Umbilical cord (tissue), 2 donors: ENCODE results near the gene TMEM138. TPM values are rescaled to one million over a fixed set of nuclear protein-coding genes. Genes with fewer than 3 reads are reported as not detected.

ENCODE experiments used
- DNase-seq: peaks from one replicate; pipeline ENCODE4 v3.0.0-alpha.2; 2015; ENCODE audit warnings: low spot score
- total RNA-seq: library from RNA; depleted of rRNA; stranded (reverse); fragments of >200 nt; gene quantifications from one replicate; pipeline ENCODE4 v1.2.3, GENCODE V29; 2014; ENCODE audit warnings: low replicate concordance; ENCODE audit not compliant: insufficient read depth

The TMEM138 gene
- 16.6 TPM for total RNA-seq

GRCh38 chr11:61361741-61362541, at the start of gene TMEM138, which contains the start of gene CYB561A3:
TMEM138 (plus strand) TSS chr11:61362374; CDS start chr11:61364391, 2,017 bp downstream.
CYB561A3 (minus strand) TSS chr11:61361882; CDS start chr11:61356713, 5,169 bp downstream.
- peak; percentile 97 for DNase-seq

- DNase-seq: no peak
These were observed 46.9 kb upstream of the TMEM138 start for GRCh38 chr11:61315260-61315659.

- DNase-seq: peak; percentile 60
These were observed 36.3 kb upstream of the TMEM138 start for GRCh38 chr11:61325649-61326414.

- DNase-seq: no peak
These were observed 34.5 kb upstream of the TMEM138 start for GRCh38 chr11:61327669-61328071.

GRCh38 chr11:61328351-61328750, 33.8 kb upstream of the TMEM138 start:
- no peak for DNase-seq

GRCh38 chr11:61329871-61330270, 32.3 kb upstream of the TMEM138 start:
- peak; percentile 15 for DNase-seq

- DNase-seq: no peak
These were observed 30.5 kb upstream of the TMEM138 start for GRCh38 chr11:61331651-61332050.

GRCh38 chr11:61332281-61332796, 29.8 kb upstream of the TMEM138 start:
- peak; percentile 27 for DNase-seq

- peak; percentile 96 for DNase-seq
These were observed 29.2 kb upstream of the TMEM138 start, which contains the start of the genes DDB1 and TKFC for GRCh38 chr11:61332797-61333549. DDB1 (minus strand) TSS chr11:61333105; CDS start chr11:61332968, 137 bp downstream. TKFC (plus strand) TSS chr11:61333228; CDS start chr11:61334729, 1,501 bp downstream.

GRCh38 chr11:61333550-61334433, 28.4 kb upstream of the TMEM138 start:
- no peak for DNase-seq

GRCh38 chr11:61334434-61335354, 27.5 kb upstream of the TMEM138 start:
- no peak for DNase-seq

GRCh38 chr11:61335355-61335710, 26.8 kb upstream of the TMEM138 start:
- DNase-seq: peak; percentile 32

GRCh38 chr11:61336171-61336935, 25.8 kb upstream of the TMEM138 start:
- DNase-seq: peak; percentile 76

- DNase-seq: no peak
These were observed 24.3 kb upstream of the TMEM138 start for GRCh38 chr11:61337706-61338470.

- no peak for DNase-seq
These were observed 23.2 kb upstream of the TMEM138 start for GRCh38 chr11:61338783-61339489.

GRCh38 chr11:61339490-61339878, 22.7 kb upstream of the TMEM138 start:
- DNase-seq: no peak

- DNase-seq: no peak
These were observed 21.2 kb upstream of the TMEM138 start for GRCh38 chr11:61340979-61341378.
